HL-60 (cell line): Measurements from ENCODE around the gene CAMTA1.

Source experiments
- CTCF ChIP-seq: IDR thresholded peaks from one replicate; pipeline ENCODE4 v1.5.1; 2011; ENCODE audit warnings: low read length, control low read depth, inconsistent platforms; ENCODE audit not compliant: insufficient read depth
- GABPA ChIP-seq: IDR thresholded peaks from 2 replicates; pipeline ENCODE4 v1.6.1; 2012; ENCODE audit warnings: low read depth
- POLR2AphosphoS5 ChIP-seq: IDR thresholded peaks from 2 replicates; pipeline ENCODE4 v1.6.1; 2012; ENCODE audit warnings: low read depth
- REST ChIP-seq: IDR thresholded peaks from 2 replicates; pipeline ENCODE4 v1.6.1; 2012; ENCODE audit warnings: low read depth; ENCODE audit not compliant: insufficient replicate concordance

GRCh38 chr1:7534061-7534825 lies 749.0 kb downstream of the CAMTA1 start:
- TF ChIP-seq POLR2AphosphoS5 (no peak), CTCF (no peak), GABPA (no peak), REST (no peak)
